Erythroblast (primary cell): Measurements from ENCODE around the gene SCARF2.
A peak's percentile ranks its signal among the peaks of the same experiment; 100 is the strongest.

Source experiments
- DNase-seq, 2 experiments: peaks; one replicate each; lab custom pipeline; 2025; lab: John Stamatoyannopoulos, UW
- GATA1 ChIP-seq: IDR thresholded peaks from 2 replicates; pipeline ENCODE4 v1.6.1; 2011; ENCODE audit warnings: low read depth, mild to moderate bottlenecking, control low read depth, low read length, moderate library complexity
- POLR2A ChIP-seq: IDR thresholded peaks from 2 replicates; pipeline ENCODE4 v1.6.1; 2011; ENCODE audit warnings: mild to moderate bottlenecking, low read length

Gene SCARF2

GRCh38 chr22:20469110-20469868 lies 31.7 kb upstream of the SCARF2 start:
- TF ChIP-seq GATA1 (no peak), POLR2A (no peak)
- DNase-seq: no peak

GRCh38 chr22:20466659-20467379 lies 29.2 kb upstream of the SCARF2 start:
- no peak for DNase-seq
- no peak for TF ChIP-seq POLR2A
- no peak for TF ChIP-seq GATA1

GRCh38 chr22:20465759-20466077 lies 28.1 kb upstream of the SCARF2 start:
- no peak for DNase-seq
- TF ChIP-seq POLR2A (no peak), GATA1 (no peak)

GRCh38 chr22:20464912-20465758 lies 27.5 kb upstream of the SCARF2 start:
- DNase-seq: no peak
- TF ChIP-seq POLR2A: no peak
- no peak for TF ChIP-seq GATA1

- no peak for TF ChIP-seq GATA1
- no peak for TF ChIP-seq POLR2A
- DNase-seq: no peak
Measured at GRCh38 chr22:20464096-20464614, 26.5 kb upstream of the SCARF2 start.

- DNase-seq: no peak
- TF ChIP-seq POLR2A (no peak), GATA1 (no peak)
Measured at GRCh38 chr22:20463324-20464095, 25.9 kb upstream of the SCARF2 start.

GRCh38 chr22:20459862-20460261 lies 22.2 kb upstream of the SCARF2 start:
- TF ChIP-seq POLR2A (no peak), GATA1 (no peak)
- no peak for DNase-seq

- DNase-seq: no peak
- TF ChIP-seq GATA1 (no peak), POLR2A (no peak)
Measured at GRCh38 chr22:20459152-20459542, 21.5 kb upstream of the SCARF2 start.

GRCh38 chr22:20458530-20459151 lies 21.0 kb upstream of the SCARF2 start:
- no peak for DNase-seq
- no peak for TF ChIP-seq GATA1
- TF ChIP-seq POLR2A: no peak

GRCh38 chr22:20457506-20458240 lies 20.0 kb upstream of the SCARF2 start:
- DNase-seq: no peak
- TF ChIP-seq POLR2A (no peak), GATA1 (no peak)

- no peak for TF ChIP-seq POLR2A
- TF ChIP-seq GATA1: no peak
Measured at GRCh38 chr22:20456722-20457076, 19.1 kb upstream of the SCARF2 start.

GRCh38 chr22:20456064-20456721 lies 18.6 kb upstream of the SCARF2 start:
- no peak for TF ChIP-seq POLR2A
- TF ChIP-seq GATA1: no peak
- peak; percentile 72 to 77 for DNase-seq

More at GRCh38 chr22:20456722-20457076, 19.1 kb upstream of the SCARF2 start:
- DNase-seq: no peak
